ENCODE data around the gene HOXD3. TPM values are rescaled to one million over a fixed set of nuclear protein-coding genes. Genes with fewer than 3 reads are reported as not detected.

The HOXD3 gene
- total and polyA plus RNA-seq, 9 of the 15 experiments (the other 6 are each of a cell fraction or from before 2014, with no cell fraction given): not detected

DNA sequence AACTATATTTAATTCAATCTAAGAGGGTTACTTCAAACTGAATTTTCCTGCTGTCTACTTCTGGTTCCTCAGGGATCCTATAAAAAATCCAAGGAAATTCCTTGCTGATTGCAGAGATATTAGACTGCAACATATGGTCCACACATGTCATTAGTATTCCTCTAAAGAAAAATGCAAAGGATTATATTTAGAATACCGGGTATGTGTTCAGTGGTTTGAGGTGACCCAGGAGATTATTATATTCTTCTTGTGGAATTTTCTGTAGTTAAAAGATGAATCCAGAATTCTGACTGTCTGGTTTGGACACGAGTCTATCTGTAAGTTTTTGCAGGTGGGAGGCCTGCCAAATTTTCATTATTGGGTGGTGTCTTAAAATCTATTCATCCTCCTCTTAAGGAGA, 49.6 kb downstream of the HOXD3 start:
- ChIA-PET POLR2A (no interaction called here), CTCF (ENCODE audit: low intra/inter-chr PET ratio) (no interaction called here)
- intact Hi-C loops (cut with micrococcal nuclease): no loop called here
- Histone ChIP-seq H3K9ac (ENCODE audit: insufficient read depth in 1 of 2, low read depth in 2 of 2, low read length in 2 of 2) (no peak overlapping the region), H3K79me2 (ENCODE audit: control insufficient read depth, insufficient read depth, low read length) (no peaks in the 10 kb centered on the region), H3K27me3 (ENCODE audit: control insufficient read depth in 2 of 2, insufficient read depth in 2 of 2, low read length in 2 of 2) (peaks cover 6 to 19% of the 10 kb centered on the region in 2 experiments; a peak in 3 of 5 replicates), H3K36me3 (ENCODE audit: control insufficient read depth, insufficient read depth, low read length) (no peaks in the 10 kb centered on the region), H2AFZ (ENCODE audit: low read depth, low read length) (no peak overlapping the region), H3K4me1 (replicated peaks in 1 of 2; ENCODE audit: control insufficient read depth in 2 of 2, insufficient read depth in 2 of 2, low read length in 2 of 2) (no peaks in the 10 kb centered on the region), H4K20me1 (replicated peaks; ENCODE audit: control insufficient read depth, insufficient read depth, low read length) (no peaks in the 10 kb centered on the region), H3K9me1 (ENCODE audit: control insufficient read depth, insufficient read depth, low read length) (no peaks in the 10 kb centered on the region), H3K4me3 (no peak overlapping the region), H3K27ac (ENCODE audit: extremely low read depth, low read depth, low read length) (no peak overlapping the region), H3K4me2 (ENCODE audit: insufficient read depth, low read length) (no peak overlapping the region), H3K9me3 (replicated peaks; ENCODE audit: control insufficient read depth, insufficient read depth, low read depth, low read length) (no peaks in the 10 kb centered on the region)
- BruUV-seq (replicated peaks): no TSS peak
- TF ChIP-seq, protein P1, sequence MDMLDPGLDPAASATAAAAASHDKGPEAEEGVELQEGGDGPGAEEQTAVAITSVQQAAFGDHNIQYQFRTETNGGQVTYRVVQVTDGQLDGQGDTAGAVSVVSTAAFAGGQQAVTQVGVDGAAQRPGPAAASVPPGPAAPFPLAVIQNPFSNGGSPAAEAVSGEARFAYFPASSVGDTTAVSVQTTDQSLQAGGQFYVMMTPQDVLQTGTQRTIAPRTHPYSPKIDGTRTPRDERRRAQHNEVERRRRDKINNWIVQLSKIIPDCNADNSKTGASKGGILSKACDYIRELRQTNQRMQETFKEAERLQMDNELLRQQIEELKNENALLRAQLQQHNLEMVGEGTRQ (CRISPR knock-in tag; IDR thresholded peaks at IDR 0.05): no peak
- TF ChIP-seq, protein P2, sequence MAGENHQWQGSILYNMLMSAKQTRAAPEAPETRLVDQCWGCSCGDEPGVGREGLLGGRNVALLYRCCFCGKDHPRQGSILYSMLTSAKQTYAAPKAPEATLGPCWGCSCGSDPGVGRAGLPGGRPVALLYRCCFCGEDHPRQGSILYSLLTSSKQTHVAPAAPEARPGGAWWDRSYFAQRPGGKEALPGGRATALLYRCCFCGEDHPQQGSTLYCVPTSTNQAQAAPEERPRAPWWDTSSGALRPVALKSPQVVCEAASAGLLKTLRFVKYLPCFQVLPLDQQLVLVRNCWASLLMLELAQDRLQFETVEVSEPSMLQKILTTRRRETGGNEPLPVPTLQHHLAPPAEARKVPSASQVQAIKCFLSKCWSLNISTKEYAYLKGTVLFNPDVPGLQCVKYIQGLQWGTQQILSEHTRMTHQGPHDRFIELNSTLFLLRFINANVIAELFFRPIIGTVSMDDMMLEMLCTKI (IDR thresholded peaks at IDR 0.05; ENCODE audit: partially characterized antibody): no peak
- TF ChIP-seq, protein P3, sequence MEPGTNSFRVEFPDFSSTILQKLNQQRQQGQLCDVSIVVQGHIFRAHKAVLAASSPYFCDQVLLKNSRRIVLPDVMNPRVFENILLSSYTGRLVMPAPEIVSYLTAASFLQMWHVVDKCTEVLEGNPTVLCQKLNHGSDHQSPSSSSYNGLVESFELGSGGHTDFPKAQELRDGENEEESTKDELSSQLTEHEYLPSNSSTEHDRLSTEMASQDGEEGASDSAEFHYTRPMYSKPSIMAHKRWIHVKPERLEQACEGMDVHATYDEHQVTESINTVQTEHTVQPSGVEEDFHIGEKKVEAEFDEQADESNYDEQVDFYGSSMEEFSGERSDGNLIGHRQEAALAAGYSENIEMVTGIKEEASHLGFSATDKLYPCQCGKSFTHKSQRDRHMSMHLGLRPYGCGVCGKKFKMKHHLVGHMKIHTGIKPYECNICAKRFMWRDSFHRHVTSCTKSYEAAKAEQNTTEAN (CRISPR knock-in tag; IDR thresholded peaks at IDR 0.05): no peak
- no peak for TF ChIP-seq E2F3 (CRISPR knock-in tag; IDR thresholded peaks at IDR 0.05)
- TF ChIP-seq, protein P4, sequence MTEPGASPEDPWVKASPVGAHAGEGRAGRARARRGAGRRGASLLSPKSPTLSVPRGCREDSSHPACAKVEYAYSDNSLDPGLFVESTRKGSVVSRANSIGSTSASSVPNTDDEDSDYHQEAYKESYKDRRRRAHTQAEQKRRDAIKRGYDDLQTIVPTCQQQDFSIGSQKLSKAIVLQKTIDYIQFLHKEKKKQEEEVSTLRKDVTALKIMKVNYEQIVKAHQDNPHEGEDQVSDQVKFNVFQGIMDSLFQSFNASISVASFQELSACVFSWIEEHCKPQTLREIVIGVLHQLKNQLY (CRISPR knock-in tag; conservative IDR thresholded peaks at IDR 0.05): no peak
- no peak for TF ChIP-seq ZNF699 (CRISPR knock-in tag; IDR thresholded peaks at IDR 0.05; ENCODE audit: insufficient replicate concordance)
- TF ChIP-seq, protein P5, sequence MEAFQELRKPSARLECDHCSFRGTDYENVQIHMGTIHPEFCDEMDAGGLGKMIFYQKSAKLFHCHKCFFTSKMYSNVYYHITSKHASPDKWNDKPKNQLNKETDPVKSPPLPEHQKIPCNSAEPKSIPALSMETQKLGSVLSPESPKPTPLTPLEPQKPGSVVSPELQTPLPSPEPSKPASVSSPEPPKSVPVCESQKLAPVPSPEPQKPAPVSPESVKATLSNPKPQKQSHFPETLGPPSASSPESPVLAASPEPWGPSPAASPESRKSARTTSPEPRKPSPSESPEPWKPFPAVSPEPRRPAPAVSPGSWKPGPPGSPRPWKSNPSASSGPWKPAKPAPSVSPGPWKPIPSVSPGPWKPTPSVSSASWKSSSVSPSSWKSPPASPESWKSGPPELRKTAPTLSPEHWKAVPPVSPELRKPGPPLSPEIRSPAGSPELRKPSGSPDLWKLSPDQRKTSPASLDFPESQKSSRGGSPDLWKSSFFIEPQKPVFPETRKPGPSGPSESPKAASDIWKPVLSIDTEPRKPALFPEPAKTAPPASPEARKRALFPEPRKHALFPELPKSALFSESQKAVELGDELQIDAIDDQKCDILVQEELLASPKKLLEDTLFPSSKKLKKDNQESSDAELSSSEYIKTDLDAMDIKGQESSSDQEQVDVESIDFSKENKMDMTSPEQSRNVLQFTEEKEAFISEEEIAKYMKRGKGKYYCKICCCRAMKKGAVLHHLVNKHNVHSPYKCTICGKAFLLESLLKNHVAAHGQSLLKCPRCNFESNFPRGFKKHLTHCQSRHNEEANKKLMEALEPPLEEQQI (IDR thresholded peaks at IDR 0.05): no peak
- TF ChIP-seq, protein P6, sequence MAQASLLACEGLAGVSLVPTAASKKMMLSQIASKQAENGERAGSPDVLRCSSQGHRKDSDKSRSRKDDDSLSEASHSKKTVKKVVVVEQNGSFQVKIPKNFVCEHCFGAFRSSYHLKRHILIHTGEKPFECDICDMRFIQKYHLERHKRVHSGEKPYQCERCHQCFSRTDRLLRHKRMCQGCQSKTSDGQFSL (CRISPR knock-in tag; IDR thresholded peaks at IDR 0.05): no peak
- TF ChIP-seq, protein P6 (tag; IDR thresholded peaks at IDR 0.05): no peak
- no peak for TF ChIP-seq CBX1 (IDR thresholded peaks at IDR 0.05; ENCODE audit: low read depth)
- no peak for TF ChIP-seq KLF6 (CRISPR knock-in tag; IDR thresholded peaks at IDR 0.05; ENCODE audit: borderline replicate concordance)
- no peak for TF ChIP-seq CC2D1A (IDR thresholded peaks at IDR 0.05)
- TF ChIP-seq MYBL2 (IDR thresholded peaks at IDR 0.05; ENCODE audit: low read depth): no peak
- no peak for TF ChIP-seq MYBL2 (CRISPR knock-in tag; IDR thresholded peaks at IDR 0.05; ENCODE audit: borderline replicate concordance)
- DNase-seq (ENCODE audit: extremely low read depth in 1 of 4, low spot score in 3 of 4): no peak
- ATAC-seq: no peak
- WGBS (ENCODE audit: insufficient coverage, low coverage, missing lambda C conversion rate): 0% methylated on average over 2 of the region's 2 CpGs
- in situ Hi-C loops (cut with MboI): no loop called here
- FAIRE-seq: no peak

Measured in K562 (cell line).